Fibroblast of the aortic adventitia (primary cell): ENCODE measurements around the gene CD6. TPM values are rescaled to one million over a fixed set of nuclear protein-coding genes. Genes with fewer than 3 reads are reported as not detected.

Experiments
- DNase-seq: peaks from one replicate; pipeline ENCODE4 v3.0.0-alpha.2; 2010; ENCODE audit warnings: low read depth
- H3K4me3 ChIP-seq: 2 replicates; pipeline ENCODE4 v1.5.1; 2011; ENCODE audit warnings: low read depth, mild to moderate bottlenecking, control low read depth, low read length, moderate library complexity
- total RNA-seq: library from RNA; depleted of rRNA; stranded (reverse); fragments of >200 nt; gene quantifications from 2 replicates; pipeline ENCODE4 v1.2.3, GENCODE V29; 2012; ENCODE audit warnings: low replicate concordance
- TF ChIP-seq, protein P1 (sequence below): IDR thresholded peaks from 2 replicates; pipeline ENCODE4 v1.5.1; 2011; ENCODE audit warnings: mild to moderate bottlenecking, low read length, control low read depth, inconsistent platforms; ENCODE audit not compliant: insufficient read depth

The CD6 gene
- not detected in 2 replicates for total RNA-seq

GRCh38 chr11:60971520-60971919 is at the start of gene CD6:
Gene CD6 (plus strand): TSS chr11:60971680. CDS start chr11:60971866, 186 bp downstream.
- no peak within 1 kb of the TSS for H3K4me3 ChIP-seq
- TF ChIP-seq, protein P1, sequence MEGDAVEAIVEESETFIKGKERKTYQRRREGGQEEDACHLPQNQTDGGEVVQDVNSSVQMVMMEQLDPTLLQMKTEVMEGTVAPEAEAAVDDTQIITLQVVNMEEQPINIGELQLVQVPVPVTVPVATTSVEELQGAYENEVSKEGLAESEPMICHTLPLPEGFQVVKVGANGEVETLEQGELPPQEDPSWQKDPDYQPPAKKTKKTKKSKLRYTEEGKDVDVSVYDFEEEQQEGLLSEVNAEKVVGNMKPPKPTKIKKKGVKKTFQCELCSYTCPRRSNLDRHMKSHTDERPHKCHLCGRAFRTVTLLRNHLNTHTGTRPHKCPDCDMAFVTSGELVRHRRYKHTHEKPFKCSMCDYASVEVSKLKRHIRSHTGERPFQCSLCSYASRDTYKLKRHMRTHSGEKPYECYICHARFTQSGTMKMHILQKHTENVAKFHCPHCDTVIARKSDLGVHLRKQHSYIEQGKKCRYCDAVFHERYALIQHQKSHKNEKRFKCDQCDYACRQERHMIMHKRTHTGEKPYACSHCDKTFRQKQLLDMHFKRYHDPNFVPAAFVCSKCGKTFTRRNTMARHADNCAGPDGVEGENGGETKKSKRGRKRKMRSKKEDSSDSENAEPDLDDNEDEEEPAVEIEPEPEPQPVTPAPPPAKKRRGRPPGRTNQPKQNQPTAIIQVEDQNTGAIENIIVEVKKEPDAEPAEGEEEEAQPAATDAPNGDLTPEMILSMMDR, result no peak
- DNase-seq, result no peak

- TF ChIP-seq, protein P1, result no peak
- H3K4me3 ChIP-seq, result no peak overlapping the region
- DNase-seq, result no peak
These were observed 49.6 kb upstream of the CD6 start for GRCh38 chr11:60921777-60922335.

- TF ChIP-seq, protein P1, result no peak
- H3K4me3 ChIP-seq, result no peak overlapping the region
- DNase-seq, result no peak
These were observed 48.6 kb upstream of the CD6 start for GRCh38 chr11:60922906-60923305.

GRCh38 chr11:60923326-60923725 is 48.2 kb upstream of the CD6 start:
- TF ChIP-seq, protein P1, result no peak
- DNase-seq, result no peak
- no peak overlapping the region for H3K4me3 ChIP-seq

GRCh38 chr11:60923800-60924109 is 47.7 kb upstream of the CD6 start:
- TF ChIP-seq, protein P1, result no peak
- H3K4me3 ChIP-seq, result peak overlapping the region; percentile 74
- no peak for DNase-seq

DNA sequence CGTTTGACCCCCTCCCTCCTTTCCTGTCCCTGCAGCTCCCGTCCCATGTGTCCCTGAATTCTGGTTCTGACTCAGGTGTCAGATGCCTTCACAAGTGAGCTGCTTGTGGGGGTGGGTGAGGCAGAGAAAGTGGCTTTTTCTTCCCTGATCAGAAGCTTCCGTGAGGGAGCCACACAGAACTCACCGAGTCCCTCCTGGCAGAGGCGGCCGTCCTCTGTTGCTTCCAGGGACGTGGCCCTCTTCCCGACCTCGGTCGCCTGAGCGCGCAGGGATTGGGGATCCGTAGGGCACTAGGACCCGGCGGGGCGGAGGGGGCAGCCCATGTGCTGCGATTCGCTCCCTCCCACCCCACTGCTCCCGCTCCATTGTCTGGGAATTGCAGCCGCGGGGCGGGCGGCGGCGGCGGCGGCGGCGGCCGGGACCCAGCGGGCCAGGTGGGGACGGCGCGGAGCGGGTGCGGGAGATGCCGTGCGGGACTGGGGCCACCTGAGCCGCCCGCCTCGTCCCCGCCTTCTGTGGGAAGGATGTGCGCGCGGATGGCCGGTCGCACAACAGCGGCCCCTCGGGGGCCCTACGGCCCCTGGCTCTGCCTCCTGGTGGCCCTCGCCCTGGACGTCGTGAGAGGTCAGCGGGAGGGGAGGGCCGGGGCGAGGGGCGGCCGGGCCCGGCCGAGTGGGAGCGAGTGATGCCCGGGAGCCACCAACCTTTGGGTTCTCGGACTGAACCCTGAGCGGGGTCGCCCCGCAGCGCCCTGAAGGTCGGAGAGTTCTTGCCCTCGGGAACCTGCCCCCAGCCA is 47.2 kb upstream of the CD6 start, which contains the start of gene TMEM132A:
Gene TMEM132A (plus strand): TSS at position 351 of the 796 bp plus-strand sequence. CDS start 174 bp downstream, at position 525.
- TF ChIP-seq, protein P1, result no peak
- peak; percentile 59 for DNase-seq
- H3K4me3 ChIP-seq, result peak within 1 kb of the TSS; percentile 74
